Kidney (tissue), 14 donors: ENCODE results near the gene ECSCR. TPM values are rescaled to one million over a fixed set of nuclear protein-coding genes. Genes with fewer than 3 reads are reported as not detected.
A peak's percentile ranks its signal among the peaks of the same experiment; 100 is the strongest.

ENCODE experiments used
- DNase-seq, 5 donors: peaks; one replicate each; pipeline ENCODE4 v3.0.0-alpha.2; 2013 to 2020
- FAIRE-seq: peaks from 2 replicates; lab custom pipeline; 2012; peaks lifted over from hg19 to GRCh38; lab: Jason Lieb, UNC
- H3K27ac ChIP-seq, 2 donors: one replicate each; pipeline ENCODE4 v1.7.0; 2013; ENCODE audit warnings: low read depth in 2 of 2, low read length in 2 of 2, inconsistent platforms in 1 of 2
- H3K27me3 ChIP-seq: one replicate; pipeline ENCODE4 v1.7.1; 2013; ENCODE audit warnings: low read length, inconsistent platforms; ENCODE audit not compliant: control insufficient read depth, insufficient read depth
- H3K36me3 ChIP-seq, 3 donors: one replicate each; pipeline versions ENCODE4 v1.7.0 to v1.7.1; 2013; ENCODE audit warnings: low read length in 3 of 3, control low read depth in 1 of 3, inconsistent platforms in 1 of 3; ENCODE audit not compliant: insufficient read depth in 3 of 3, control insufficient read depth in 2 of 3
- H3K4me1 ChIP-seq, 3 donors: one replicate each; pipeline versions ENCODE4 v1.7.0 to v1.7.1; 2013; ENCODE audit warnings: low read length in 3 of 3, inconsistent platforms in 1 of 3, low read depth in 1 of 3; ENCODE audit not compliant: control insufficient read depth in 2 of 3, insufficient read depth in 2 of 3
- H3K4me3 ChIP-seq, 3 donors: one replicate each; pipeline versions ENCODE4 v1.7.0 to v1.8.1; 2013; ENCODE audit warnings: low read length in 3 of 3, control low read depth in 1 of 3, inconsistent platforms in 1 of 3
- H3K9ac ChIP-seq, 3 donors: one replicate each; pipeline versions ENCODE4 v1.7.0 to v1.7.1; 2013; ENCODE audit warnings: low read length in 3 of 3, control low read depth in 1 of 3, inconsistent platforms in 1 of 3
- H3K9me3 ChIP-seq, 3 donors: one replicate each; pipeline versions ENCODE4 v1.7.0 to v1.7.1; 2013; ENCODE audit warnings: low read length in 3 of 3, control low read depth in 1 of 3, inconsistent platforms in 1 of 3; ENCODE audit not compliant: control insufficient read depth in 2 of 3, insufficient read depth in 1 of 3
- intact Hi-C: fragments of 100-400 bp; cut with DNase I; formaldehyde crosslinking; loops from one replicate; pipeline ENCODE4 v1.11.1; 2022
- polyA plus RNA-seq: library from polyadenylated mRNA; stranded (reverse); fragments of 350-450 nt; fragmentation: Illumina TruSeq; extraction: RNeasy Lipid Tissue Mini Kit (QIAGEN cat#74804); gene quantifications from one replicate; pipeline ENCODE4 v1.2.3, GENCODE V29; 2014; ENCODE audit warnings: low read depth, low replicate concordance; ENCODE audit not compliant: insufficient read depth
- total RNA-seq: library from RNA; stranded (reverse); fragmentation: NEBNext Ultra II Directional; extraction: Animal tissue kit (Norgen Biotek cat#: 25700); gene quantifications from one replicate; pipeline ENCODE4 v1.2.1, GENCODE V29; 2021
- TF ChIP-seq, protein P1 (sequence below): IDR thresholded peaks from 3 replicates; pipeline ENCODE4 v1.5.1; 2012; ENCODE audit warnings: mild to moderate bottlenecking, moderate library complexity, borderline replicate concordance; ENCODE audit not compliant: insufficient read depth; ENCODE audit errors: extremely low read depth
- donor health status: control.
- donor health status: control.
- donor health status: control.
- donor health status: control.
- donor health status: control.
- donor health status: DM: yes; HTN: yes; CAD: no.
- donor health status: Normal renal cell carcinoma (clear cell type).

ECSCR gene
- total and polyA plus RNA-seq, 2 donors from 2014 or later, result 31.9 to 34.9 TPM

DNA sequence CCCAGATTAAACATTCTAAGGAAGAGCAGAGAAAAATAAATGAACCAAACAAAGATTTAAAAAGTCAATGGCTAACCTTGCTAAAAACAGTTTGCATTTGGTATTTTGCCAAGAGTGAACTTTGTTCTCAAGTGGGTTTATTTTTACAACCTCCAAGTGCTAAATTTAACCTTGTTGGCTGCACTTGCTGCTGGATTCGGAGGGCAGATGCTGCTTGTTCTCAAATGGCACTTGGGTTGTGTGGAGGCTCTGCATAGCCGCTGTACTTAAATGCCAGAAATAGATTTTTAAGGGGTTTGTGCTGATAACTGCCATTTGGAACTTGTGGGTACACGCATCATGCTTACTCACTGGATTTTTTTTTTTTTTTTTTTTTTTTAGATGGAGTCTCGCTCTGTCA lies 45.3 kb downstream of the ECSCR start:
- H3K9ac ChIP-seq, result no peak overlapping the region
- peak in 2 of 5 donors; percentile 30 to 47 for DNase-seq
- no peaks in the 10 kb centered on the region for H3K27me3 ChIP-seq
- peak overlapping the region in 1 of 2 donors; percentile 13 for H3K27ac ChIP-seq
- TF ChIP-seq, protein P1, sequence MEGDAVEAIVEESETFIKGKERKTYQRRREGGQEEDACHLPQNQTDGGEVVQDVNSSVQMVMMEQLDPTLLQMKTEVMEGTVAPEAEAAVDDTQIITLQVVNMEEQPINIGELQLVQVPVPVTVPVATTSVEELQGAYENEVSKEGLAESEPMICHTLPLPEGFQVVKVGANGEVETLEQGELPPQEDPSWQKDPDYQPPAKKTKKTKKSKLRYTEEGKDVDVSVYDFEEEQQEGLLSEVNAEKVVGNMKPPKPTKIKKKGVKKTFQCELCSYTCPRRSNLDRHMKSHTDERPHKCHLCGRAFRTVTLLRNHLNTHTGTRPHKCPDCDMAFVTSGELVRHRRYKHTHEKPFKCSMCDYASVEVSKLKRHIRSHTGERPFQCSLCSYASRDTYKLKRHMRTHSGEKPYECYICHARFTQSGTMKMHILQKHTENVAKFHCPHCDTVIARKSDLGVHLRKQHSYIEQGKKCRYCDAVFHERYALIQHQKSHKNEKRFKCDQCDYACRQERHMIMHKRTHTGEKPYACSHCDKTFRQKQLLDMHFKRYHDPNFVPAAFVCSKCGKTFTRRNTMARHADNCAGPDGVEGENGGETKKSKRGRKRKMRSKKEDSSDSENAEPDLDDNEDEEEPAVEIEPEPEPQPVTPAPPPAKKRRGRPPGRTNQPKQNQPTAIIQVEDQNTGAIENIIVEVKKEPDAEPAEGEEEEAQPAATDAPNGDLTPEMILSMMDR, result no peak
- peaks cover 0 to 43% (median 26%) of the 10 kb centered on the region in 3 donors for H3K4me1 ChIP-seq
- peaks cover 0 to 7% (median 4%) of the 10 kb centered on the region in 3 donors for H3K36me3 ChIP-seq
- intact Hi-C loops, result no loop called here
- no peaks in the 10 kb centered on the region for H3K9me3 ChIP-seq
- H3K4me3 ChIP-seq, result no peak overlapping the region
- peak; percentile 85 for FAIRE-seq

DNA sequence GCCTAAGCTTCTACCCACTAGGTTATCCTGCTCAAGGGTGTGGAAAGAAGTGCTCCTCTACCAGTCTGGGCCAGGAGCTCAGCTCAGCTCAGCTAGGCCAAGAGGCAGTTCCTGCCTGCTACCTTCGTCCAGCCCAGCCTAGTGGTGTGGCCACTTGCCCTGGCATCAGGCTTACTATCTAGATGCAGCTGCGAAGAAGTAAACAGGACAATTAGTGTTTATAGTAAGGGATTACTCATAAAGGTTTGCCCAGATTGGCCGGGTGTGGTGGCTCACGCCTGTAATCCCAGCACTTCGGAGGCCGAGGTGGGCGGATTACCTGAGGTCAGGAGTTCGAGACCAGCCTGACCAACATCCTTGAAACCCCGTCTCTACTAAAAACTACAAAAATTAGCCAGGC lies 45.9 kb downstream of the ECSCR start:
- no peak for FAIRE-seq

DNA sequence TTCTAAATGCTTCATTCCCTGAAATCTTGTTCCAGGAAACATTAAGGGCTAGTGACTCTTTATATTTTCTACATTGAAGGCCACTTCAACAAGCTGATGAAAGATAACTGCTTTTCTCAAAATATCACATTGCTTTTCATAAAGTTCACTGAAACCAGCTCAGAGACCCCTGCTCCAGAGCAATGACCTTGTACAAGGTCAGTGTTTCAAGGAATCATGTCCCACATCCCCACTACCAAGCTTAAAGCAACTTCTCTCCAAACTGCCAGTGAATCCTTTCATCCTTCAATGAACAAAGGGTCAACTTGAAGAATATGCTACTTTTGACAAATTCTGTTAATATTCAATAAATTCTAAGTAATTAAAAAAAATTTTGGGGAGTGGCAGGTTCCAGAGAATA lies 46.7 kb downstream of the ECSCR start:
- DNase-seq, result no peak
- Histone ChIP-seq H3K27ac (peak overlapping the region; percentile 56 to 81), H3K9ac (peak overlapping the region in 1 of 3 donors; percentile 21), H3K36me3 (peaks cover 0 to 7% (median 4%) of the 10 kb centered on the region in 3 donors), H3K4me3 (no peak overlapping the region), H3K4me1 (peaks cover 0 to 43% (median 26%) of the 10 kb centered on the region in 3 donors), H3K27me3 (no peaks in the 10 kb centered on the region), H3K9me3 (no peaks in the 10 kb centered on the region)
- no peak for FAIRE-seq
- TF ChIP-seq, protein P1, result no peak
- intact Hi-C loops, result no loop called here

More for the DNA sequence above, 45.9 kb downstream of the ECSCR start:
- no peak for DNase-seq
- Histone ChIP-seq H3K27me3 (no peaks in the 10 kb centered on the region), H3K4me3 (no peak overlapping the region), H3K36me3 (peaks cover 0 to 7% (median 4%) of the 10 kb centered on the region in 3 donors), H3K4me1 (peaks cover 0 to 43% (median 26%) of the 10 kb centered on the region in 3 donors), H3K9me3 (no peaks in the 10 kb centered on the region), H3K9ac (peak overlapping the region in 1 of 3 donors; percentile 51), H3K27ac (peak overlapping the region; percentile 59 to 74)
- TF ChIP-seq, protein P1, result no peak
- intact Hi-C loops, result no loop called here
